Parietal lobe (tissue), 2 donors: ENCODE results near the gene CA5B. TPM values are rescaled to one million over a fixed set of nuclear protein-coding genes. Genes with fewer than 3 reads are reported as not detected.

ENCODE experiments used
- small RNA-seq: library from RNA; depleted of rRNA; stranded (forward); fragments of <200 nt; gene quantifications from one replicate; pipeline ENCODE3, GENCODE V24; 2014; ENCODE audit warnings: low replicate concordance
- total RNA-seq: library from RNA; depleted of rRNA; stranded (reverse); fragments of >200 nt; gene quantifications from one replicate; pipeline ENCODE4 v1.2.3, GENCODE V29; 2014

CA5B gene, protein sequence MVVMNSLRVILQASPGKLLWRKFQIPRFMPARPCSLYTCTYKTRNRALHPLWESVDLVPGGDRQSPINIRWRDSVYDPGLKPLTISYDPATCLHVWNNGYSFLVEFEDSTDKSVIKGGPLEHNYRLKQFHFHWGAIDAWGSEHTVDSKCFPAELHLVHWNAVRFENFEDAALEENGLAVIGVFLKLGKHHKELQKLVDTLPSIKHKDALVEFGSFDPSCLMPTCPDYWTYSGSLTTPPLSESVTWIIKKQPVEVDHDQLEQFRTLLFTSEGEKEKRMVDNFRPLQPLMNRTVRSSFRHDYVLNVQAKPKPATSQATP
- 14.7 TPM for total RNA-seq

DNA sequence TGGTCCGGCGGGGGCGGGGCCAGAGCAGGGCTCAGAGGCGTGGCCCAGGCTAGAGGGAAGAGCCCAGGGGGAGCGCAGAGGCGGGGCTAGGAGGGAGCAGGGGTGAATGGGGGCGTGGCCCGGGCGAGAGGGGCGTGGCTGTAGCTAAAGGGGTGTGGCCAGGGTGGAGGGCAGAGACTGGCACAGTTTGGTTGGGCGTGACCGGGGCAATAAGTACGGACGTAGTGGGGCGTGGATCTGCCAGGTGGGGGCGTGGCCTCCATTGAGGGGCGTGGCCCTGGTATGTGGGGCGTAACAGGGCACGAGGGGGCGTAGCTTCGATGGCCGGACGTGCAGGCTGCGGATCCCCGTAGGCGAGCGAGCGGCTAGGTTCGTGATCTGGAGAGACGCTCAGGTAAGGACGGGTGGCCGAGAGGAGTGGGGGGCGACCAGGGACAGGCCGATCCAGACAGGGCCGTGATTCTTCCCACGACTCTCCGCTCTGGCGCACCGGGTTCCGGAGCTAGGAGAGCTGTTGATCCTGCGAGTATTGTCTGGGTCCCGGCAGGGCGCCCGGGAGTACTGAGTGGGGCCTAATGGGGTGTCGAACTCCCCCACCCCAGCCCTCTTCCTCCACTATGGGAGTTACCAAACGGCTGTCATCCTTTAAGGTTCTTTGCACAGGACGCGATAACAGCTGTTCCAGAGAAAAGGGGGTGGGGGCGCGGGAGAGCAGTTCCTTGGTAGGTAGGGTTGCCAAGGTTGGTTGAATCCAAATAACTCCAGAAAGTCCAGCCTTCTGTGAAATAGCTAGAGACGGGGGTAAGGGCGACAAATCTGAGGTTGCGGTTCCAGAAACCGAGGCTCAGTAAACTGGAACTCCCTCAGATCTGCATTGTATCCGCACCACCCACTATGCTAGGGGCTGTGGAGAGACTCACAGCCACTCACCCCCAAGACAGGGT lies at the start of gene CA5B:
CA5B (plus strand) TSS at position 312 of the 944 bp plus-strand sequence. CDS start 11,754 bp downstream, outside the sequence.

DNA sequence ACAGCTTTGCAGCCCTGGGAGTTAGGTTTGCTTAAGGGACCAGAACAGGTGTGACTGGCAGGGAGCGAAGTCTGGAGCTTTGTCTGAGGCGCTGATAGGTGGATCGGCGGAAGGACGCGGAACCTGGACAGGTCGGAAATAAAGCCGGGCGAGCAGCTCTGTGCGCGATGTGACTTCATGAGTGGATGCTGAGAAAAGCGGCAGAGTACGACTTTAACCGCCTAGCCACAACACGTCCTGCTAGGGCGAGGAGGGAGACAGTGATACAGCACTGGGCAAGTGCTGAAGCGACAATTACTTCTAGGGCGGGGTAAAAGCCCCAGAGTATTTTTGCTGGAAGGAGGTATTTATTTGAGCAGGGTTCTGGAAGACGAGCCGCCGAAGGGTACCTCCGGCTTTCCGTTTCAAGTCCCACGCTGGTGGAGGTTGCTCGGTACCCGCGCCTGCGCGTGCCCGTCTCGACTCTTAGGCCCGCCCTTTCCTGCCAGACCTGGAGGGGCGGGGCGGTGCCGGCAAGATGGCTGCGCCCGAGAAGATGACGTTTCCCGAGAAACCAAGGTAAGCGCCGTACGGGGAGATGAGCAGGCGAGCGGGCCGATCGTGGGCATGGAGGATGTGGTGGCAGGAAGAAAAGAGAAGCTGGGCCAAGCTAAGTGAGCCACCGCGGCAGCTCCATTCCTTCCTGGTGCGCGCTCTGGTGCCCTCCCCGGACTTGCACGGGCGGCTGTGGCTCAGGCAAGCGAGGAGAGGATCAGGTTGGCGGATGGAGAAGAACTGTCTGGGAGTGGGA lies 52.1 kb downstream of the CA5B start, which contains the start of gene ZRSR2:
ZRSR2 (plus strand) TSS at position 506 of the 790 bp plus-strand sequence; CDS start at position 518, 12 bp downstream.

Small RNA genes within 50 kb of the gene (small RNA-seq; reads per million reads assigned to genes)
- gene RF00409: not detected

Other genes starting within 250 kb of the CA5B start
- gene PIR, start 244.9 kb upstream of the CA5B start, total RNA-seq: 2.8 TPM
- not detected for gene BMX, start 237.5 kb upstream of the CA5B start, total RNA-seq
- gene ACE2, start 137.3 kb upstream of the CA5B start, total RNA-seq: not detected
- not detected for gene CLTRN, start 73.5 kb upstream of the CA5B start, total RNA-seq
- 9.7 TPM for gene ZRSR2, start 52.2 kb downstream of the CA5B start, total RNA-seq
- gene AP1S2, start 116.5 kb downstream of the CA5B start, total RNA-seq: 156 TPM